Stimulated activated CD4-positive, alpha-beta T cell treated with anti-CD3 and anti-CD28 coated beads, Interleukin-2, amount 100 ng/mL, for 48 hours (primary cell): ENCODE data around the gene CYP1B1.
"Not testable (repeated sequence)": the region's sequence is repeated elsewhere in the genome, so short reads cannot be mapped to it uniquely, and the experiment has no call there.

Source experiments
- DNase-seq, 2 donors: peaks; one replicate each; pipeline ENCODE4 v3.0.0-alpha.2; 2020

The CYP1B1 gene

GRCh38 chr2:38075507-38076151 lies at the start of gene CYP1B1:
Gene CYP1B1 (minus strand): TSS chr2:38076151. CDS start chr2:38075388, 763 bp downstream.
- no peak for DNase-seq

- DNase-seq, result no peak
Measured at GRCh38 chr2:38125007-38125406, 49.1 kb upstream of the CYP1B1 start.

- DNase-seq, result no peak
Measured at GRCh38 chr2:38123911-38124310, 48.0 kb upstream of the CYP1B1 start.

- no peak for DNase-seq
Measured at GRCh38 chr2:38122344-38122743, 46.4 kb upstream of the CYP1B1 start.

GRCh38 chr2:38121481-38121880 lies 45.5 kb upstream of the CYP1B1 start:
- no peak for DNase-seq

- DNase-seq, result no peak
Measured at GRCh38 chr2:38120829-38121228, 44.9 kb upstream of the CYP1B1 start.

GRCh38 chr2:38120264-38120592 lies 44.3 kb upstream of the CYP1B1 start:
- no peak for DNase-seq

GRCh38 chr2:38116762-38117161 lies 40.8 kb upstream of the CYP1B1 start:
- DNase-seq, result no peak

GRCh38 chr2:38115216-38116032 lies 39.5 kb upstream of the CYP1B1 start:
- DNase-seq, result peak; percentile 78 to 86

GRCh38 chr2:38113981-38114708 lies 38.2 kb upstream of the CYP1B1 start:
- no peak for DNase-seq

GRCh38 chr2:38113051-38113450 lies 37.1 kb upstream of the CYP1B1 start:
- no peak for DNase-seq

- not testable (repeated sequence) for DNase-seq
Measured at GRCh38 chr2:38111350-38111749, 35.4 kb upstream of the CYP1B1 start.

GRCh38 chr2:38109732-38110181 lies 33.8 kb upstream of the CYP1B1 start:
- DNase-seq, result no peak

- no peak for DNase-seq
Measured at GRCh38 chr2:38108907-38109731, 33.2 kb upstream of the CYP1B1 start.

GRCh38 chr2:38107738-38108410 lies 31.9 kb upstream of the CYP1B1 start:
- DNase-seq, result no peak

- no peak for DNase-seq
Measured at GRCh38 chr2:38106405-38107094, 30.6 kb upstream of the CYP1B1 start.

GRCh38 chr2:38105922-38106321 lies 30.0 kb upstream of the CYP1B1 start:
- no peak for DNase-seq

GRCh38 chr2:38104598-38104997 lies 28.6 kb upstream of the CYP1B1 start:
- no peak for DNase-seq

GRCh38 chr2:38100328-38100727 lies 24.4 kb upstream of the CYP1B1 start:
- no peak for DNase-seq

GRCh38 chr2:38099099-38100028 lies 23.4 kb upstream of the CYP1B1 start:
- DNase-seq, result no peak
